NCI-H2029 (cell line): Measurements from ENCODE around the gene THSD4.

Experiments
- DNase-seq: peaks from one replicate; lab custom pipeline; 2025; lab: John Stamatoyannopoulos, UW

The THSD4 gene

DNA sequence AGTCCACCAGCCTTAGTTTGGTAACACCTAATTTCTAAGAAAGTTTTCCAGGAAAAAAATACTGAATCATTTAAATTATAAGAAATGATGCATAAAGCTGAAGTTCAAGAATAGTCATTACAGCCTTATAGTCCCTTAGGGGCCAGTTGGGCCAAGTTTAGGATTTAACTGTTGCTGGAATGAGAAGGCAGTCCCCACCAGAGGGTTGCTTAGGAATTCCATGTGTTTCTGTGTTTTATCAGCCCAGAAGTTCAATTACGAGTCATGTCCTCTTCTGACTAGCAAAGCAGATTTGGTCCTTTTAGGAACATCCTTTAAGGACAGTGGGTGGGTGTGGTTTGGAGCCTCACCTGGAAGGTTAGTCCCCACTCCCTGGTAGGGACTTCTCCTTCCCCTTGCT is 638.1 kb downstream of the THSD4 start:
- no peak for DNase-seq

DNA sequence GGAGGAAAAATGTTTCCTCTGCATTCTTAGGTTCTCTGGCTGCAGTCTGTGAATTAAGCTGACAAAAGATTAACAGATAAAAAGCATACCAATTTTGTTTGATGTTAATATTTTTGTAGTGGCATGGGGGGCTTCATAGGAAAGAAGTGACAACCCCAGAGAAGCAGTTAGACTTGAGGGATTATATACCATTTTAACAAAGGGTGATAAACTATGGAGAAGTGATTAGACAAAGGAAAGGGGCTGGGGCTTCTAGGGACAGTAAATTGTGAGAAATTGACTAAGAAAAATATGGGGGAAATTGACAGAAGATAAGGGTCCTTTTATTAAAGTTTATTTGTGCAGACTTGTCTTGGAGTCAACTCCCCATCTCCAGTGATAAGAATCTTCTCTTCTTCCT is 639.4 kb downstream of the THSD4 start:
- no peak for DNase-seq

DNA sequence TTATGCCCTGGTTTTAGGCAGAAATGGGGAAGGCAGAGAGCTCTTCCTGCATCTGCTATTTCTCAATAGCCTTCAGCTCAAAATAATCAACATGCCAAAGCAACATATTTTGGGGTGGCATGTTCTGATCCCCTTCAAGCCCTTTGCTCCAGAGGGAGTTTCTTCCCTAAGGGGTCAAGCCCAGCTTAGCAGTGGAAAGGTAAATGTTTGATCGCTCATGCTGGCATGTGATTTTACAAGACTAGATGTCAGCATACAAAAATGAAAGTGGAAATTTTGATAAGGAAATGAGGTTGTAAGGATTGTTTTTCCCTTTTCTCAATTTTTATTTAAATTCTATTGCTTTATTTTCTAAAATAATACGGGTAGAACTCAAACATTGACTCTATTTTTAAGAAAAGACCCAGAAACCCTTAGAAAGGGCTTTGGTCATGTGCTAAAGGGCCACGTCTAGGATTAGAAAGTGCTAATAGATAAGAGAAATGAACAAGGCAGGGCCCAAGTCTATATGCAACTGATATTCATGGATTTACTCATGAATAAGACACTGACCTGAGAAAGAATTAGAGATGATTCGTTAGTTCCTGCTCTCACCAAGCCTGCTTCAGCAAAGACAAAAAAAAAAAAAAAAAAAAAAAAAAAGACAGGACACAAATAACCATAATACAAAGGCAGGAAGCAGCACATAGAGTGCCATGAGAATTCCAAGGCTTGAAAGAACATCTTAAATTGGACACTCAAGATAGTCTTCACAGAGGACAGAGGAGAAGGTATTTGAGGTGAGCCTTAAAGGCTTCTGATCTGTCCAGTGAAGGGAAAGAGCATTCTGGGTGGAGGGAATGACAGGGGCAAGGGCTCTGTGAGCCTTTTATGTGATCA is 640.1 kb downstream of the THSD4 start:
- no peak for DNase-seq

DNA sequence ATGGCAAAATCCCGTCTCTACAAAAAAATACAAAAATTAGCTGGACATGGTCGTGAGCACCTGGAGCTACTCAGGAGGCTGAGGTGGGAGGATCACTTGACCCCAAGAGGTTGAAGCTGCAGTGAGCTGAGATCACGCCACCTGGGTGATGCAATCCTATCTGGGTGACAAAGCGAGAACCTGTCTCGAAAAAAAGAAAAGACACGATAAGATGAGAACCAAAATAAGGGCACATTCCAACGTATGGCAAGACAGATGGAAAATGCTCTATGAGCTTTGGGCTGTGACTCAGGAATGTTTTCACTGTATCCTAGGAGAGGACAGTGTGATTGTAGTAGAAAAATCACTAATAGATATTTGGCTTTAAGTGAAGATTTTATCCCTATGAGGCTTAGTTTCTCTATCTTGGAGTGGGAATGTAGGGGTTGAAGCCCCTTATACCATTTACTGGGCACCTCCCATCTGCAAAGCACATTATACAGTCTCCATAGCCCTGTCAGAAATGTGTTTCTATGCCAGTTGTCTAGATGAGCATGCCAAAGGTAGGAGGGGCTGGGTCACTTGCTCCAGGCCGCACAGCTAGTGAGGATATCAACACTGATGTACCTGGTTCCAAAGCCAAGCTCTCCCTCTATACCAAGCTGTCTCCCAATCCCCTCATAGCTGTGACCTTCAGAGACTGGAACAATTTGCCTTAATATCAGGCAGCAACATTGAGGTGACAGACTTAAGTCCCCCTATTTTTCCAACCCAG is 641.5 kb downstream of the THSD4 start:
- DNase-seq, result no peak

DNA sequence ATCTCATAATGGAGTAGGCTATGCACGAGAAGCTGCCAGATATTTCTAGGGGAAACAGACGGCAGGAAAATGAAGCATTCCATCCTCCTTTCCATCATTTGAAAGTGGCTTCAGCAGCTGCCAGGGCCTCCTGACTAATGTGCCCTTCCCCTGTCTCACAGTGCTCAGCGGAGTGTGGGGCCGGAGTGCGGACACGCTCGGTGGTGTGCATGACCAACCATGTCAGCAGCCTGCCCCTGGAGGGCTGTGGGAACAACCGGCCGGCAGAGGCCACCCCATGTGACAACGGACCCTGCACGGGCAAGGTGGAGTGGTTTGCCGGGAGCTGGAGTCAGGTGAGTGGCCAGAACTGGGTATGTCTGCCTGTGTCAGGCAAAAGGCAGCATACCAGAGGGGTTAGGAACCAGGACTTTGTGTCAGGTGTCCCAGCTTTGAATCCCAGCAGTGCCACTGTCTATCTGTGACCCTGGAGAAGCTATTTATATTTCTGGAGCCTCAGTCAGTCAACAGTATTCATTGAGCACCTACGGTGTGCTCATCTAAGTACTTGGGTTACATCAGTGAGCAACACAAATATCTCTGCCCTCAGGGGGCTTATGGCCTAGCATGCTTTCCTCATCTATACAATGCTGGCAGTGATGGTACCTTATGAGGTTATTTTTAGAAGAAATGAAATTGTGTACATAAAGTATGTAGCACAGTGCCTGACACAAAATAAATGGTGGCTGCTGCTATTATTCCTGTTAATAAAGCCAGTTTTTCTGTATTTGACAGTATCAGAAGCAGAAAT is 642.7 kb downstream of the THSD4 start:
- no peak for DNase-seq

DNA sequence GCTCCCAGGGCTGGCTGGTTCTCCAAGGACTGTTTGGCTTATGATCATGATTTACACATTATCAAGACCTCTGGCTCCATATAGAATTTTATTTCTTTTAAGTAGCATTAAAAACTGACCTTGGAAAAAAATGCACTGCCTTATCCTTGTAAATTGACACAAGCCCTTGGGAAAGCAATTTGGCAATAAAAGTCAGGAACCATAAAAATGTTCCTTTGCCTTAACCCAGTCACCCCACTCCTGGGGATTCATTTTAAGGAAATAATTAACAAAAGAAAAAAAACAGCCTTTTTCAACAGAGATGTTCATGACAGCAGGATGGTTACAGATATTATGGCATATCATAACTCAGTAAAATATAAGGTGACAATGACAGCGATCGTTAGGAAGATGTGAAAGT is 643.4 kb downstream of the THSD4 start:
- DNase-seq, result no peak

DNA sequence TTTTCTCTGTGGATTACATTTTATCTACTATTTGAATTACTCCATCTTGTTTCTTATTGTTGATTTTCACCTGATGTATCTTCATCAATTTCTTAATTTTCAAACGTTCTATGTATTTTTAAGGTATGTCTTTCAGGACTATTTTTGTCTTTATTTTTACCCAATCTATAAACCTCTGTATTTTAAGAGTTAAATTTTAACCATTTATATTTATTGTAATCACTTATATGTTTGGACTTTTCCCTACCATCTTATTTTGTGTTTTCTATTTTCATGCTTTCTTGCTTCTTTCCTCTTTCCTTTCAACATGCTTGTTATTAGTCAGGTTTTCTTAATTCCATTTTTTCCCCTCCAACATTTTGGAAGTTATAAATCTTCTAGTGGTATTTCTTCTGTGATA is 645.6 kb downstream of the THSD4 start:
- no peak for DNase-seq

DNA sequence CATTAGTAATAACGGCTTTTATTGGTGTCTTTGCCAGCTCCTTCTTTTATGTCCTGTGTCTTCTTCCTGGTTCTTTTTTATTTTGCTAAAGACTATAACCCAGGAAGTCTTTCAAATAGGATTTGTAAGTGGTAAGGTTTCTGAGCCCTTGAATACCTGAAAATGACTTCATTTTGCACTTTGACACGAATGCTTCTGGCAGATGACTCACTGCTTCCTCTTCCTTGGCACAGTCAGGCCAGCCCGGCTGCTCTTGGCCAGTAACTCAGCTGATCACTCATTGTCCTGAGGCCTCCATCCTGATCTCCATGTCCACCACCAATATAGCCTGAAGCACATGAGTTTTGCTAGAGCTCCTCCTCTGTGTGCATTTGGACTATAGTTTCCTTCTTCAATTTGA is 646.4 kb downstream of the THSD4 start:
- DNase-seq, result no peak

DNA sequence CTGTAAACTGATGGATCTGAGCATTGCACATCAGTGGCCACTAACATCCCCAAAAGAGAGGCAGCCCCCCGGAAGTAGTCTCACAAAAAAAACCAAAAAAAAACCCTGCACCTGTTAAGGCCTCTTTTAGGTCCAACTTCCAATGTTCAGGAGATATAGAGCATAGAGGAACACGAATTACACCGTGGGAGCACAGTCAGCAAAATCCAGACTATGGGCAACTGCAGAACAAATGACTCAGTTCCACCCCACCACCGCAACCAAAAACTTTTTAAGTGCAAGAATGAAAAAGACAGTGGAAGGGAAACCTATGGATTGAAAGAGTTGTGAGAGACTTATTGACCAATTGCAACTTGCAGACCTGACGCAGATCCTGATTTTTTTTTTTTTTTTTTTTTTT is 652.9 kb downstream of the THSD4 start:
- DNase-seq, result no peak

DNA sequence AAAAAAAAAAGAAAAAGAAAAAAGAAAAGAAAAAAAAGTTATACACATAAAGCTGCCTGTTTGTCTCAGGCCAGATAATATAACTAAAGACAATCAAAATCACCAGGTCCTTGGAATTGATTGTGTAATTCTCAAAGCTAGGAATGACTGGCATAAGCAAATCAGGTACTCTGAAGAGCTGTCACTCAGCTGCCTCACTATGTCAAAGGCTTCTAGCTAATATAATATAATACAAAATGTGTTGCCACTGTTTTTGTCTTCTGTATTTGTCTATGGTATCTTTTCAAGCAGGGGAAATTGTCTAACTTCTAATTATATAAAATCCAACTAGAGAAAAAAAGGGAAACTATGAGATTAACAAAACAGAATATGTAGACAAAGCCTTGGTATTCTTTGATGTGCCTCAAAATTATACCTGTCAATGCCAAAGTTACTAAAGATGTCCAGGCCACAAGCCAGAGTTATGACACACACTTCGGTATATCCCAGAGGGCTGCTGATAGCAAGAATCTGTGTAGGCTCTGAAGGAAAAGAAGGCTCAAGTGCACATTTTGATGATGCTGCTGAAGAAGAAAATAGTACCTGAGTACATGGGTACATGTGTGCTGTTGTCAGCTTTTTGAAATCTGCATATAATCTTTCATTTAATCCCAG is 658.1 kb downstream of the THSD4 start:
- no peak for DNase-seq

DNA sequence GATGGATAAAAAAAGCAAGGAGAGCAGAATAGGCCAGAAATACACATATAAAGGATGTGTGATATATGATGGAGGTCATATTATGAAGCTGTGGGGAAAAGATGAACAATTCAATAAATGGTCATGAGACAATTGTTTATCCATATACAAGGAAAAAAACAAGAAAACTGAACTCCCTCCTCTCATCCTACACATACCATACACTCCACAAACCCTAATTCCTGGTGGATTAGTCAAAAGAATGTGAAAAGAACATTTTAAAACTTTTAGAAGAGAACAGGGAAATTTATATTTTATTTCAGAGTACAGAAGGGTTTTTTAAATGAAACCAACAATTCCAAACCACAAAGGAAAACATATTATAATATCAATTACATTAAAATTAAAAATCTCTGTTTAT is 660.6 kb downstream of the THSD4 start:
- no peak for DNase-seq

DNA sequence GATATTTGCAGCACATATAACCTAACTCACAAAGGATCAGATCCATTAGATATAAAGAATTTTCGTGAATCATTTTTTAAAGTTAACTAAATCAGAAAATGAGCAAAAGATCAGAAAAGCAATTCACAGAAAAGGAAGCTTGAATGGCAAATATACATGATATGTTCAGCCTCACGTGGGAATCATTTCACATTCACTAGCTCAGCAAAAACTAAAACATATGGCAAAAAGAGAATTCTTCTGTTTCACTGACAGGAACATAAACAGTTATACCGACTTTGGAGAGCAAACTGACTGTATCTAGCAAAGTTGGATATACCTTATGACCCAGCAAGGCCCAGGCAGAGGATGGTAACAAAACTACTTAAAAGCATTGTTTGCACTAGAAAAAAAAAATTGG is 661.0 kb downstream of the THSD4 start:
- DNase-seq, result no peak

DNA sequence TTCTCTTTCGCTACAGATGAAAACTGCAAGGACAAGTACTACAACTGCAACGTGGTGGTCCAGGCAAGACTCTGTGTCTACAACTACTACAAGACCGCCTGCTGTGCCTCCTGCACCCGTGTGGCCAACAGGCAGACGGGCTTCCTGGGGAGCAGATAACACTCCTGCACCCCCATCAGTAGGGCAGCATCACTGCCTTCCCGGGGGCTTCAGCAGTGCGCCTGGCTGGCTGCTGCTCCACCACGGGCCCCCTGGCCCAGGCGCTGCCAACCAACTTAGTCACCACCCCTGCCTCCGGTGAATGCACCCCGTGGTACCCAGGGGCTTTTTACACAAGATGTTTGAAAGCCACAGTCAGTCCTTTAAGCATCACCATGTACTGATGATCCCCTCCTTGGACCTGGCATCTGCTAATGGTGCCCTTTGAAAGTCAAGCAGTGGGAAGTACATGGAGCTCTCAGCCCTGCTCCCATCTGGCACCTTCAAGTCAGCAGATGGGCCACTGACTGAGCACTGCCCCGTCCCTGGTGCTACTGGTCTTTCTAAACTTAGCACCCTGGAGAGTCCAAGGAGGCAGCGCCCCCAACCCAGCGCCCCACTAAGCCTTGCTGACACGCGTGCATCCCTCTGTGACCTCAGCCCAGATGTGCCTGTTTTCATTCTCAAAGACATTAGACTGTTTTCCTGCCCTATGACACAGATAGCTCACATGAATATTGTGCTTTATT is 662.1 kb downstream of the THSD4 start:
- DNase-seq, result no peak

DNA sequence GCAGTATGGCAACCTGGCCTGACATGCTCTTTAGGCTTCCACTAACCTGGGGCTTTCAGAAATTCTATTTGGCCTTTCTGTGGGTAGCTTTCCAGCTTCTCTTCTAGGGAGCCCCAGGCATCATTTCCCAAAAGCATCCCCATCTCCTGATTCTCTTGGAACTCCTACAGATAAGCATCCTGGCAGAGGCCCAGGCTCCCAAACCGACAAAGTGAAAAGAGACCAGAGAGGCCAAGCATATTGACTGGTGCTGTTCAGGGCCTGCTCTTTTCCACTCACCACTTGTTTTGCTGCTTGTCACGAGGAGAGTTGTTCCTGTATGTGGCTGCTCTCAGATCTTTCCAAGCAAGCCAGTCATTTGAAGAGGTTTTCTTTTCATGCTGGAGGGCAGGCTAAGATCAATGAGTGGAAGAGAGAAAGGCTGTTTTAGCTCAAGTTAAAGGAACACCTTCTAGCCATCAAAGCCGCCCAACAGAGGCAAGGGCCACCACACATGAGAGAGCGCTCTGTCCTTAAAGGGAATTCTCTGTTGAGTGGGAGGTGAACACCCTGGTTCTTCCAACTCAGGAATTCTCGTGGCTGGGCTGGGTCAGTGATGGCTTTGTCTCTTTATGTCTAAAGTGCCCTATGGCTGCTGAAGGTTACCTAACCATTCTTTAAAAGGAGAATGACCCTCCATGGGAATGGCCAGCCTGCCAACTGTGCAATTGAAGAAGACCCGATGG is 664.0 kb downstream of the THSD4 start:
- no peak for DNase-seq

DNA sequence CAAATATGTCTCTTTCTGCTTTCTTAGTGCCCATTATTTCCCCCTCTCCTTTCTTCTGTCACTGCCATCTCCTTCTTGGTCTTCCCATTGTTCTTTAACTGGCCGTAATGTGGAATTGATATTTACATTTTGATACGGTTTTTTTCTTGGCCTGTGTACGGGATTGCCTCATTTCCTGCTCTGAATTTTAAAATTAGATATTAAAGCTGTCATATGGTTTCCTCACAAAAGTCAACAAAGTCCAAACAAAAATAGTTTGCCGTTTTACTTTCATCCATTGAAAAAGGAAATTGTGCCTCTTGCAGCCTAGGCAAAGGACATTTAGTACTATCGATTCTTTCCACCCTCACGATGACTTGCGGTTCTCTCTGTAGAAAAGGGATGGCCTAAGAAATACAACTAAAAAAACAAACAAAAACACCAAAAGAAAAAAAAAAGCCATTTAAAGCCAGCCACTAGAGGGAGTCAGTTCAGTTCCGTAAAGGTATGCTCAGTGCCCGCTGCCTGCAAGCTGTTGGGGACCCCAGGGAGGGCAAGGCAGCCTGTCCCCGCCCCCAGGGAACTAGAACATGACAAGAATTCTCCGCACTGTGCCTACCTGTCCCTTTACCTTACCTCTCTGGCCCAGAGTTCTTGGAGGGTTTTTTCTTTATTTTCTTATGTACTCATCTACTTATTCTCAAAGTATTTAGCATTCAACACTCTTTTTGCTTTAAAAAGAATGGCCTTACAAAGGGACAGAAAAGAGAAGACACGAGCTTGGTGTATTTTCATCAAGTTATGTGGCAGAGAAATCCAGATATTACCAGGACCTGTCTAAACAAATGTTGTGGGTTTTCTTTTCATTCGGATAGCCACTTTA is 665.1 kb downstream of the THSD4 start:
- no peak for DNase-seq

DNA sequence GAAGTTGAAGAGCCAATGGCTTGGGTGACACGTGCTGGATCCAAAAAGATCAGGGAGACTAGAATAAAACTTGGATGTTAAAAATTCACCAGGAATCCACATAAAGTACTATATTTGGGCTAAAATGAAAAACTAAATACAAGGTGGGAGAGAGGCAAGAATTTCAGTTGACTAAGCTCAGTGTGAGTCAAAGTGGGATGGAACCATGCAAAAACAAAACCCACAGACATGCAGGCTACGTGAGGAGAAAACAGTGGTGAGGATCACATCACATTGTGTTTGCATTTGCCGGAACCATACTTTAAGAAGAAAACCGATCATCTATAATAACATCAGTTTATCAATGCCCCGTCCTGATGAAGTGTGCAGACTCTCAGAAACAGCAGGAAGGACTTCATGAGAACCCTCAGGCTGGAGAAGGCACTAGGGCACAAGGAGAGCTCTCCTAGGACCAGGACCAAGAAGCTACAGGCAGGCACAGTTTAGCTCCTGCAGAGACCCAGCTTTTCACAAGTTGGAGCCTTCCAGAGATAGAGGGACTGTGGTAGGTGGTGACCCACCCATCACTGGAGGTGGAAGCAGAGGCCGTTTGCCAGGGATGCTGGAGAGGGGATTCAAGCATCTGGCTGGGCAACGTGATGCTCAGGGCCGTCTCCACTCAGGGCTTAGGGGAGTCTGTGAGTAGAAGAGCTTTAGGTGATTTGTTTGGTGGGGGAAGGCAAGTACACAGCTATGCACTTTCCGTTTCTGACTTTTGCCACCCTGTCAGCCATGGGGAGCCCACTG is 666.1 kb downstream of the THSD4 start:
- DNase-seq, result no peak

DNA sequence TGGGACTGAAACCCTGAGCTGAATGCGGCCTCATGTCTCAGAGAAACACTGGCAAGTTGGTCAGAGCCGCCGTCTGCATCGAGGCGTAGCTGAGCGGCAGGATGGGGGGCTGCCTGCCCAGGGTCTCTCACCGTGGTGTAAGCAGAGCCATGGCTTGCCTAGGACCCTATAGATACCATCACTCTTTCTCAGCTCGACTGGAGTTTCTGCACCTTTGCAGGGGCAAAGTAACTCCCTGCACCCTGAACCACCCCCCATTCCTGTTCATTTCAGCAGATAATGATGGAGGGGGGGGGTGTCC is 666.6 kb downstream of the THSD4 start:
- no peak for DNase-seq

DNA sequence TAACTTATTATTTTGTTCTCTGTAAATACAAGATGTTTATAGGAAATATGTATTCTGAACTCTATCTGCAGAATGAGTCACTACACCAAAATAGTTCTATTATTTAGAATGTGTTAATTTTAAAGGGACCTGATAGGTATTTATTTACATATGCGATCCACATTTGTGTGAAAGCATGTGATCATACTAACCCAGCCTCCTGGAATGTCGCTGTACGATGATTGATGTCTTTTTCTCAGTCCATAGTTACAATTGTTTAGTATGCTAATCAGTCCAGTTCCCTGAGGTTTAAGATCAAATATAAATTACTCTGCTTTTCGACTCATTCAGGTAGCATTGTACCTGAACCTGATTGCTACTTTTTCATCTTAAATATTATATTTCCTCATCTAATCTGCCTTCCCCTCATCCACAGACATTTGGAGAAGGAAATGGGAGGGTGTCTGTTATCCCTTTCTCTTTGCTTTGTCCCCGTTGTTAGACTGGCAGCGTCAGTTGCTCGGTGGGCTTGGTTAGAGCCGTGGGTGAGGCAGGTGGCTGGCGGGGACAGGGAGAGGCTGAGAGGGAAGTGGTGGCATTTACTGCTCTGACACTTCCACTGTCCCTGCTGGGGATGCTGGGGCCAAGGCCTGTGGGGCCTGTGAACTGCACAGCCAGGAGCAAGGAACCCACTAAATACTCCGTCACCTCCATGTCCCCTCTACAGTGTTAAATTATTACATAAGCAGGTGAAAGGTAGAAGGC is 667.3 kb downstream of the THSD4 start:
- no peak for DNase-seq

DNA sequence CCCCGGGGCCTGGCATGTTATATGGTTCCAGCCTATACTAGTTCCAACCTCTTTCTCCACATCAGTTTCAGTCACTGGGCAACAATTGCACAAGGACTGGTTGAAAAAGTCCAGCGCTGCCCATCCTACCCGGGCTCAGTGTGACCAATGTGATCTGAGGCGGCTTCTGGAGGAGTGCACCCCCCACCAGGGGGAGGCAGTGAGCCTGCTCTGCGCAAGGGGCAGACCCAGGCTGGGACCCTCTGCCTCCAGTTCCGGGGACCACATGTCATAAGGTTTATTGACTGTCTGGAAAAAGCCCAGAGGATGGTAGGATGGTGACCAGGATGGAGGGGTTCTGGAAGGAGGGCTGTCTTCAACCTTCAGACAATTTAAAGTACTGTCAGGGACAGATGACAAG is 669.4 kb downstream of the THSD4 start:
- no peak for DNase-seq
